ENCODE results near the gene PPL. TPM values are rescaled to one million over a fixed set of nuclear protein-coding genes. Genes with fewer than 3 reads are reported as not detected.

The PPL gene, protein sequence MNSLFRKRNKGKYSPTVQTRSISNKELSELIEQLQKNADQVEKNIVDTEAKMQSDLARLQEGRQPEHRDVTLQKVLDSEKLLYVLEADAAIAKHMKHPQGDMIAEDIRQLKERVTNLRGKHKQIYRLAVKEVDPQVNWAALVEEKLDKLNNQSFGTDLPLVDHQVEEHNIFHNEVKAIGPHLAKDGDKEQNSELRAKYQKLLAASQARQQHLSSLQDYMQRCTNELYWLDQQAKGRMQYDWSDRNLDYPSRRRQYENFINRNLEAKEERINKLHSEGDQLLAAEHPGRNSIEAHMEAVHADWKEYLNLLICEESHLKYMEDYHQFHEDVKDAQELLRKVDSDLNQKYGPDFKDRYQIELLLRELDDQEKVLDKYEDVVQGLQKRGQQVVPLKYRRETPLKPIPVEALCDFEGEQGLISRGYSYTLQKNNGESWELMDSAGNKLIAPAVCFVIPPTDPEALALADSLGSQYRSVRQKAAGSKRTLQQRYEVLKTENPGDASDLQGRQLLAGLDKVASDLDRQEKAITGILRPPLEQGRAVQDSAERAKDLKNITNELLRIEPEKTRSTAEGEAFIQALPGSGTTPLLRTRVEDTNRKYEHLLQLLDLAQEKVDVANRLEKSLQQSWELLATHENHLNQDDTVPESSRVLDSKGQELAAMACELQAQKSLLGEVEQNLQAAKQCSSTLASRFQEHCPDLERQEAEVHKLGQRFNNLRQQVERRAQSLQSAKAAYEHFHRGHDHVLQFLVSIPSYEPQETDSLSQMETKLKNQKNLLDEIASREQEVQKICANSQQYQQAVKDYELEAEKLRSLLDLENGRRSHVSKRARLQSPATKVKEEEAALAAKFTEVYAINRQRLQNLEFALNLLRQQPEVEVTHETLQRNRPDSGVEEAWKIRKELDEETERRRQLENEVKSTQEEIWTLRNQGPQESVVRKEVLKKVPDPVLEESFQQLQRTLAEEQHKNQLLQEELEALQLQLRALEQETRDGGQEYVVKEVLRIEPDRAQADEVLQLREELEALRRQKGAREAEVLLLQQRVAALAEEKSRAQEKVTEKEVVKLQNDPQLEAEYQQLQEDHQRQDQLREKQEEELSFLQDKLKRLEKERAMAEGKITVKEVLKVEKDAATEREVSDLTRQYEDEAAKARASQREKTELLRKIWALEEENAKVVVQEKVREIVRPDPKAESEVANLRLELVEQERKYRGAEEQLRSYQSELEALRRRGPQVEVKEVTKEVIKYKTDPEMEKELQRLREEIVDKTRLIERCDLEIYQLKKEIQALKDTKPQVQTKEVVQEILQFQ (N-terminal part only)
- total RNA-seq (not detected), polyA plus RNA-seq (under 1 TPM; 0.15 to 0.47 TPM), total RNA-seq (not detected)

DNA sequence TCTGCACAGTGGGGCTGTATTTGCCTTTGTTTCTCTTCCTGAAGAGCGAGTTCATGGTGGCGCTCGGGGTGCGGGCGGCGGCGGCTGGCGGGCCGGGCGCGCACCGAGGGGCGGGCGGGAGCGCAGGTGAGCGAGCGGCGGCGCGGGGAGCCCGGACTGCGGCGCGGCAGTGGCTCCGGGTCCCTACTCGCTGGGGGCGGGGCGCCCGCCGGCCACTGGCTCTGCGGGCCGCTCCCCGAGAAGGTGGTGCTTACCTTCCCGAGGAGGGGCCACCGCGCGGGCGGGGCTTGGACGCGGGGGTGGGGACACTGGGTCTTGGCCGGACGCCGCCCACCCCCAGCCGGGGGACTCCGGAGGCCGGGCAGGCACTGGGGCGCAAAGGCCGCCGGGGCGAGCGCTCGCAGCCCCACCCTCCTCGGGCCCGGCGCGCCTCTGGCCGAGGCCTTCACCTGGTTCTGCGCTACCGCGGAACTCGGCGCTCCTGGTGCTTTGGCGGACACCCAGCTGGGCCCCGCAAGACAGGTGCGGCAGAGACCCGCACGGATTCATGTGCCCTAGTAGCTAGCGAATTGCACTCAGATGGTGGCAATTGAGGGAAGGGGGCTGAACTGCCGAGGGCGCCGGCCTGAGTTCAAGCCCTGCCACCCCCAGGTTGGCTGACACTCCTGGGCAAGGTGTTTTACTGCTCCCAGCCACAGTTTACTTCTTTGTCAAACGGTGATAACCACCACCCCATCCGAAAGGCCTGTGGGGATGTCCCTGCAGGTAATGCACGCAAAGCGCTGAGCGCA is at the start of gene PPL:
Gene PPL, minus strand, starts transcription at position 158 of the 791 bp plus-strand sequence. Its CDS starts 103 bp downstream, at position 55.
- intact Hi-C loops (cut with micrococcal nuclease), result no loop called here
- POLR2A ChIA-PET, result no interaction called here
- H3K4me1 ChIP-seq (ENCODE audit: control insufficient read depth in 2 of 2, insufficient read depth in 2 of 2, low read length in 2 of 2), result no peaks in the 10 kb centered on the region
- no peak within 1 kb of the TSS for H3K4me3 ChIP-seq (ENCODE audit: low read length)
- H3K4me1 Mint-ChIP-seq, result peaks cover 4 to 10% (median 6%) of the 10 kb centered on the region in 7 donors
- ATAC-seq (no peak), DNase-seq (peak in 1 of 9 donors; percentile 28)
- peaks cover 24 to 41% (median 30%) of the 10 kb centered on the region in 5 donors for H3K27me3 Mint-ChIP-seq
- H3K9me3 Mint-ChIP-seq, result no peaks in the 10 kb centered on the region
- H3K4me3 Mint-ChIP-seq, result peak within 1 kb of the TSS; percentile 36 to 84 (median 62)
- H3K27ac ChIP-seq (ENCODE audit: low read depth, low read length), result no peak within 1 kb of the TSS
- CTCF ChIA-PET, result no interaction called here
- no peak within 1 kb of the TSS for H3K27ac Mint-ChIP-seq
- no peaks in the 10 kb centered on the region for H3K9me3 ChIP-seq (ENCODE audit: control insufficient read depth in 2 of 3, low read length in 3 of 3)
- no peaks in the 10 kb centered on the region for H3K36me3 ChIP-seq (ENCODE audit: control insufficient read depth in 2 of 3, insufficient read depth in 3 of 3, low read length in 3 of 3)
- peaks cover 0 to 8% of the 10 kb centered on the region in 2 donors for H3K27me3 ChIP-seq (ENCODE audit: control insufficient read depth in 2 of 2, insufficient read depth in 2 of 2, low read length in 2 of 2)
- H3K36me3 Mint-ChIP-seq, result no peaks in the 10 kb centered on the region

DNA sequence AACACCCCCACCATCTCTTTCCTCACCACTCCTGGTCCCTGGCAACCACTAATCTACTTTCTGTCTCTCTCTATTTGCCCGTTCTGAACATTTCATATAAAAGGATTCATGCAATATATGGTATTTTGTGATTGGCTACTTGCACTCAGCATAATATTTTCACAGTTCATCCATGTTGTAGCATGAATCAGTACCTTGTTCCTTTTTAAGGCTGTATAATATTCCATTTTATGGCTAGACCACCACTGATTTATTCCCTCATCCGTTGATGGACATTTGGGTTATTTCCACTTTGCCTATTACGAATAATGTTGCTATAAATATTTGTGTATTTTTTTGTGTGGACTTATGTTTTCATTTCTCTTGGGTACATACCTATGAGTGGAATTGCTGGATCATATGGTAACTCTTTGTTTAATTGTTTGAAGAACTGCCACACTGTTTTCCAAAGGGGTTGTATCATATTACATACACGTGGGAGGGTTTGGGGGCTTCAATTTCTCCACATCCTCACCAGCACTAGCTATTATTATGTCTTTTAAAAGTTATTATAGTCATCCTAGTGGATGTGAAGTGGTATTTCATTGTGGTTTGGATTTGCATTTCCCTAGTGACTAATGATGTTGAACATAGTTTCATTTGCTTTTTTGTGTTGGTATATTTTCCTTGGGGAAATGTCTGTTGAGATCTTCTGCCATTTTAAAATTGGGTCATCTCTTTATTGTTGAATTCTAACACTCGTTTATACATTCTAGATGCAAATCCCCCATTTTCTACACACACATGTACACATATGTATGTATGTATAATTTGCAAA is 47.4 kb upstream of the PPL start:
- peaks cover 32 to 39% (median 35%) of the 10 kb centered on the region in 5 donors for H3K27me3 Mint-ChIP-seq
- POLR2A ChIA-PET, result no interaction called here
- H3K4me1 ChIP-seq (ENCODE audit: control insufficient read depth in 2 of 2, insufficient read depth in 2 of 2, low read length in 2 of 2), result no peaks in the 10 kb centered on the region
- H3K4me3 ChIP-seq (ENCODE audit: low read length), result no peak overlapping the region
- no peak overlapping the region for H3K27ac ChIP-seq (ENCODE audit: low read depth, low read length)
- CTCF ChIA-PET, result interaction anchor here (0.6 kb wide), 1 partner anchor 14 kb away, joined by 3 read pairs; no protein-coding TSS in a partner anchor
- H3K27ac Mint-ChIP-seq, result no peak overlapping the region
- intact Hi-C loops (cut with micrococcal nuclease), result no loop called here
- H3K9me3 ChIP-seq (ENCODE audit: control insufficient read depth in 2 of 3, low read length in 3 of 3), result peaks cover 0 to 4% (median 0%) of the 10 kb centered on the region in 3 experiments
- H3K9me3 Mint-ChIP-seq, result peaks cover 0 to 10% (median 2%) of the 10 kb centered on the region in 11 donors
- no peaks in the 10 kb centered on the region for H3K36me3 Mint-ChIP-seq
- H3K36me3 ChIP-seq (ENCODE audit: control insufficient read depth in 2 of 3, insufficient read depth in 3 of 3, low read length in 3 of 3), result no peaks in the 10 kb centered on the region
- no peaks in the 10 kb centered on the region for H3K27me3 ChIP-seq (ENCODE audit: control insufficient read depth in 2 of 2, insufficient read depth in 2 of 2, low read length in 2 of 2)
- no peak for ATAC-seq
- no peak for DNase-seq
- no peak overlapping the region for H3K4me3 Mint-ChIP-seq
- H3K4me1 Mint-ChIP-seq, result peaks cover 0 to 10% (median 0%) of the 10 kb centered on the region in 7 donors

DNA sequence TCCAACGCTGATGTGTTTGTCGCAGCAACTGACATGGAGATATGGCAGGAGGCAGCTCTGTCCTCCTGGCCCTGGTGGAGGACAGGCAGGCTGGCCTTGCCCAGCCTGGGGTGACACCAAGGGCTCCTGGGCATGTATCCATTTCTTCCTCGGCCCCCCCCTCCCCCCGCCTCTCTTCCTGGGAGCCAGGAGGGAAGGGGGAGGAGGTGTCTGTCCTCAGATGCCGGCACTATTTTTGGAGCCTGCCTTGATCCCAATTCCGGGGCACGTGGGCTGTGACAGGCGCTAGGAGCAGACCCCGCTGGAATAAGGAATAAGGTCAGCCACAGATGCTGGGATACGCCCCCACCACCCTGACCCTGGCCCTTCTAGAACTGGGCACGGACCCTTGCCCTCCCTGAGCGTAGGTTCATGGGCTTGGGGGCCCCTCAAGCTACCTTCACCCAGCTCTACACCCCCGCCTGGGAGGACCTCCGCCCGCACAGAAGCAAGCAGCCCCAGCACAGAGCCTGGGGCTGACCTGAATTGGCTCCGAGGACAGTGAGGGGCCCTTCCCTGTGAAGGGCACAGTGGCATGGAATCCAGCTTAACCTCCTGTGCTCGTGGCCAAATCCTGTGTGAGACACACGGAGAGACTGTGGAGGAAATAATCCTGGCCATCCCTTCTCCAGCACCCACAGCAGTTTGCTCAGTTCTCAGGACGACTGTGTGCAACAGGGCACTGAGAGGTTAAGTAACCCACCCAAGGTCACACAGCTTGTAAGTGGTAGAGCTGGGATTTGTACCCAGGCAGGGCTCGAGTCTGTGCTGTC is 45.3 kb upstream of the PPL start:
- H3K4me1 ChIP-seq (ENCODE audit: control insufficient read depth in 2 of 2, insufficient read depth in 2 of 2, low read length in 2 of 2), result no peaks in the 10 kb centered on the region
- ChIA-PET POLR2A (no interaction called here), CTCF (interaction anchor here (0.9 kb wide), 1 partner anchor 9 kb away, joined by 3 read pairs; no protein-coding TSS in a partner anchor)
- H3K9me3 ChIP-seq (ENCODE audit: control insufficient read depth in 2 of 3, low read length in 3 of 3), result peaks cover 0 to 4% (median 0%) of the 10 kb centered on the region in 3 experiments
- Mint-ChIP-seq H3K9me3 (peaks cover 0 to 10% (median 2%) of the 10 kb centered on the region in 11 donors), H3K4me3 (no peak overlapping the region), H3K4me1 (peaks cover 0 to 5% (median 0%) of the 10 kb centered on the region in 7 donors), H3K36me3 (no peaks in the 10 kb centered on the region), H3K27me3 (peaks cover 14 to 30% (median 22%) of the 10 kb centered on the region in 5 donors), H3K27ac (no peak overlapping the region)
- H3K27ac ChIP-seq (ENCODE audit: low read depth, low read length), result no peak overlapping the region
- intact Hi-C loops (cut with micrococcal nuclease), result no loop called here
- ATAC-seq (no peak), DNase-seq (no peak)
- H3K4me3 ChIP-seq (ENCODE audit: low read length), result no peak overlapping the region
- no peaks in the 10 kb centered on the region for H3K27me3 ChIP-seq (ENCODE audit: control insufficient read depth in 2 of 2, insufficient read depth in 2 of 2, low read length in 2 of 2)
- no peaks in the 10 kb centered on the region for H3K36me3 ChIP-seq (ENCODE audit: control insufficient read depth in 2 of 3, insufficient read depth in 3 of 3, low read length in 3 of 3)

DNA sequence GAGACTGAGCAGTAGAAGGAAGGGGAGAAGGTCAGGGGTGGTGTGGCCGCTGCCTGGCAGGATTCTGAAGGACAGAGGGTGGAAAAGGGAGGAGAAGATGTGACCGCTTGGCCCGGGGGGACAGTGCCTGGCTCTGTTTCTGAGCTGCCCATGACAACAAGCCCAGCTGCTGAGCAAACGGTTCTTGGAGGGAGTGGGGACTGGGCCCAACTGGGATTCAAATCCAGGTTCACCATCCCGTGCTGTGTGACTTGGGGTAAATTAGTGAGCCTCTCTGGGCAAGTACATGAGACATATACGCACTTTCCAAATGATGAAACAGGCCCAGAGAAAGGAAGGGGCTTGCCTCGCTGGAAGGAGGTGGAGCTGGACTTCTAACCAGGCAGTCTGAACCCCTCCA is 44.5 kb upstream of the PPL start:
- Histone ChIP-seq H3K4me3 (ENCODE audit: low read length) (no peak overlapping the region), H3K27me3 (ENCODE audit: control insufficient read depth in 2 of 2, insufficient read depth in 2 of 2, low read length in 2 of 2) (no peaks in the 10 kb centered on the region), H3K4me1 (ENCODE audit: control insufficient read depth in 2 of 2, insufficient read depth in 2 of 2, low read length in 2 of 2) (no peaks in the 10 kb centered on the region), H3K27ac (ENCODE audit: low read depth, low read length) (no peak overlapping the region), H3K9me3 (ENCODE audit: control insufficient read depth in 2 of 3, low read length in 3 of 3) (peaks cover 0 to 4% (median 0%) of the 10 kb centered on the region in 3 experiments), H3K36me3 (ENCODE audit: control insufficient read depth in 2 of 3, insufficient read depth in 3 of 3, low read length in 3 of 3) (no peaks in the 10 kb centered on the region)
- DNase-seq (no peak), ATAC-seq (no peak)
- no peaks in the 10 kb centered on the region for H3K4me1 Mint-ChIP-seq
- peaks cover 0 to 8% (median 2%) of the 10 kb centered on the region in 11 donors for H3K9me3 Mint-ChIP-seq
- ChIA-PET CTCF (interaction anchor here (0.9 kb wide), 1 partner anchor 8 kb away, joined by 3 read pairs; no protein-coding TSS in a partner anchor), POLR2A (no interaction called here)
- no peak overlapping the region for H3K4me3 Mint-ChIP-seq
- no peak overlapping the region for H3K27ac Mint-ChIP-seq
- H3K27me3 Mint-ChIP-seq, result peaks cover 7 to 22% (median 14%) of the 10 kb centered on the region in 5 donors
- no peaks in the 10 kb centered on the region for H3K36me3 Mint-ChIP-seq
- intact Hi-C loops (cut with micrococcal nuclease), result no loop called here

DNA sequence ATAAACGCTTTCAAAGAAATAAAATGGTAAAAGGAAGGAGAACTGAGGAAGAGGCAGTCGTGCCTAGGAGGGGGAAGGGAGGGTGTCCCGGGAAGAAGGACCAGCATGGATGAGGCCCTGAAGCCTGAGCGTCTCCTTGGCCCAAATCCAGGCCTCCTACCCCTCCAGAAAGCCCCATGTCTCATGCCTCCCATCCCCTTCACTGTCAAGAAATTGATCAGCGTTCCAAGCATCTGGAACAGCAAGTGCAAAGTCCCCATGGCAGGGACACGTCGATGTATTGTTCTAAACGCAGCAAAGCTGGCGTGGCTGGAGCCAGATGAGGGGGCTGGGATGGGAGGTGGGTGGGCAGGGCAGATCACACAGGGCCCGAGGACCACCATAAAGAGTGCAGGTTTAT is 43.7 kb upstream of the PPL start:
- intact Hi-C loops (cut with micrococcal nuclease), result no loop called here

More for the DNA sequence above, 43.7 kb upstream of the PPL start:
- H3K27me3 Mint-ChIP-seq, result peaks cover 1 to 16% (median 11%) of the 10 kb centered on the region in 5 donors
- ATAC-seq (no peak), DNase-seq (no peak)
- H3K27ac ChIP-seq (ENCODE audit: low read depth, low read length), result no peak overlapping the region
- H3K27me3 ChIP-seq (ENCODE audit: control insufficient read depth in 2 of 2, insufficient read depth in 2 of 2, low read length in 2 of 2), result no peaks in the 10 kb centered on the region
- H3K9me3 Mint-ChIP-seq, result peaks cover 0 to 10% (median 2%) of the 10 kb centered on the region in 11 donors
- peaks cover 0 to 1% (median 0%) of the 10 kb centered on the region in 5 donors for H3K36me3 Mint-ChIP-seq
- no peaks in the 10 kb centered on the region for H3K4me1 ChIP-seq (ENCODE audit: control insufficient read depth in 2 of 2, insufficient read depth in 2 of 2, low read length in 2 of 2)
- no peak overlapping the region for H3K4me3 ChIP-seq (ENCODE audit: low read length)
- CTCF ChIA-PET, result no interaction called here
- H3K4me1 Mint-ChIP-seq, result no peaks in the 10 kb centered on the region
- H3K4me3 Mint-ChIP-seq, result no peak overlapping the region
- no peaks in the 10 kb centered on the region for H3K36me3 ChIP-seq (ENCODE audit: control insufficient read depth in 2 of 3, insufficient read depth in 3 of 3, low read length in 3 of 3)
- POLR2A ChIA-PET, result no interaction called here
- H3K27ac Mint-ChIP-seq, result no peak overlapping the region
- peaks cover 0 to 4% (median 0%) of the 10 kb centered on the region in 3 experiments for H3K9me3 ChIP-seq (ENCODE audit: control insufficient read depth in 2 of 3, low read length in 3 of 3)
